Stimulated activated CD4-positive, alpha-beta T cell treated with anti-CD3 and anti-CD28 coated beads, Interleukin-2, amount 100 ng/mL, for 4 hours (primary cell): Measurements from ENCODE around the gene LAMC1.

Experiments used
- DNase-seq: peaks from one replicate; pipeline ENCODE4 v3.0.0-alpha.2; 2020; ENCODE audit warnings: low read depth

The LAMC1 gene

DNA sequence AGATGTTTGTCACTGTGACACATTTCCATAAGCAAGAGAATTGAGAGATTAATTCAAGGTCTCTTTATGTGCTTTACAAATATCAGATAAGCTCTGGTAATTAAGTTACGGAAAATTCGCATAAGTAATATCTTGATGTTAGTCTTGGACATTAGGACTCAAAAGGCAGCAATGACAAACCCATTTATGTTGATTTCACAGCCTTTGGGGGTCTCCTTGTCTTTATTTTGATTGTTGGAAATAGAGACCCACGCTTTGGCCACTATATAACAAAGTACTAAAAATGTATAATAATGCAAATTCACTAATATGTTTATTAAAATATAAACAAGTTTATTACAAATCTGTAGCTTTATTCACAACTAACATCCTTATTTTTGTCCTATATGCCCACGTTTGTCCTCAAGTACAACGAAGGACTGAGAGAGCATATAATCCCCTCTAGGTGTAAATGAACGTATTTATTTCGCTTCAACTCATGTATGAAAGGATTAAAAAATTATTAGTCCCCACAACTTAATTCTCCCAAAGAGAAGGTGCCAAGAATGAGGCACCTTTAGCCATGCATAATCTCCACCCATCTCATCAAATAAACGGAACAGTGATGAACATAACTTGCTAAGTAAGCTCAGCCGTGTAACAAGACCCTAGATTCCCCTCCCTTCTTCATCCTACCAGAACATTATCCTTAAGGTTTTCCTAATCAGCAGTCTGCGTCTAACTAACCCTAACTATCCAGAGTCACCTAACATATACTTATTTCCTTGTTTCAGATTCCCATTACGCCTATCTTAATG, 1.6 kb upstream of the LAMC1 start:
- DNase-seq: no peak

DNA sequence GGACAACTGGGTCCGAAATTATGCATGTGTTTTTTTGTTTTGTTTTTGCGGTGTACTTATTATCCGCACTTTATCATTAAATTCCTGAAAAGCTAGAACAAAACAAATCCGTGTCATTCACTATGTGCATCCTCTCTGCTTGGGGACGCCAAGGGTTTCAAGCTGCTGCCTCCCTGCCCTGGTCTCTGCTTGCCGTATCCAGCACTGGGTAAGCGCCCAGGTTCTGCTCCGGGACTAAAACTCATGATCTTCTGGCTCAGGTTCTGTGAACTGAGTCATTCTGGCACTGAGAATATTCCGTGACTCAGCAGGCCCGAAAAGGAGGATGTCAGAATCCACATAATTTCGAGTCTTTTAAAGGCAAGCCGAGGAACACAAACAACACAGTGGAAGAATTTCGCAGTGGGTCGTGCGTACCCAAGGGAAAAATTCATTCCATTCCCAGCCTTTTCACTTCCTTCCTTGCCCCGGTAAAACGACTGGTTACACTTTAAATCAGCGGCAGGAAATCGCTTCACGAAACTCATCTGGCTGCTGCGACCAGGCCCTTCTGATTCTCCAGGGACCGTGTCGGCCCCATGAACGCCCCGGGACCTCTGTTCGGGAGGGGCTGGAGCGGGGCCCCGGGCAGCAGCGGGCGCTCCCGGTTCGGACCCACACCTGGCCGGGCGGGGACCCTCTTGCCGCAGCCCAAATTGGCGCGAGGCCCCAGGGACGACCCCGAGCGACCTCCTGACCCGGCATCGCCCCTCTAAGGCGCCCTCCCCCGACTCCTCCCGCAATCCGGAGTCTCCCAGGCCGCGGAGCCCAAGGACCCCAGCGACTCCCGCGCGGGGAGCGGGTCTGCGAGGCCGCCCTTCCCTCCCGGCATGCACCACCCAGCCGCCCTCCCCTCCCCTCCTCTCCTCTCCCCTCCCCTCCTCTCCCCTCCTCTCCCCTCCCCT, 746 bp upstream of the LAMC1 start:
- DNase-seq: peak; percentile 31

DNA sequence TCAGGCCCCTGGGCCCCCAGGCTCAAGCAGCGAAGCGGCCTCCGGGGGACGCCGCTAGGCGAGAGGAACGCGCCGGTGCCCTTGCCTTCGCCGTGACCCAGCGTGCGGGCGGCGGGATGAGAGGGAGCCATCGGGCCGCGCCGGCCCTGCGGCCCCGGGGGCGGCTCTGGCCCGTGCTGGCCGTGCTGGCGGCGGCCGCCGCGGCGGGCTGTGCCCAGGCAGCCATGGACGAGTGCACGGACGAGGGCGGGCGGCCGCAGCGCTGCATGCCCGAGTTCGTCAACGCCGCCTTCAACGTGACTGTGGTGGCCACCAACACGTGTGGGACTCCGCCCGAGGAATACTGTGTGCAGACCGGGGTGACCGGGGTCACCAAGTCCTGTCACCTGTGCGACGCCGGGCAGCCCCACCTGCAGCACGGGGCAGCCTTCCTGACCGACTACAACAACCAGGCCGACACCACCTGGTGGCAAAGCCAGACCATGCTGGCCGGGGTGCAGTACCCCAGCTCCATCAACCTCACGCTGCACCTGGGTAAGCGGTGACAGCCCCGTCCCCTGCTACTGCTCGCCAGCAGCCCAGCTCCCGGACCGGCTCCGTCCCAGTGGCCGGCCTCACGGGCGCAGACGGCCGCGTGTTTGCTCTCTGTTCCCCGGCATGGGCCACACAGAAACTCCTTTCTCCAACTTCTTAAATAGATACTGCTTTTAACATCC, 539 bp downstream of the LAMC1 start:
- no peak for DNase-seq

DNA sequence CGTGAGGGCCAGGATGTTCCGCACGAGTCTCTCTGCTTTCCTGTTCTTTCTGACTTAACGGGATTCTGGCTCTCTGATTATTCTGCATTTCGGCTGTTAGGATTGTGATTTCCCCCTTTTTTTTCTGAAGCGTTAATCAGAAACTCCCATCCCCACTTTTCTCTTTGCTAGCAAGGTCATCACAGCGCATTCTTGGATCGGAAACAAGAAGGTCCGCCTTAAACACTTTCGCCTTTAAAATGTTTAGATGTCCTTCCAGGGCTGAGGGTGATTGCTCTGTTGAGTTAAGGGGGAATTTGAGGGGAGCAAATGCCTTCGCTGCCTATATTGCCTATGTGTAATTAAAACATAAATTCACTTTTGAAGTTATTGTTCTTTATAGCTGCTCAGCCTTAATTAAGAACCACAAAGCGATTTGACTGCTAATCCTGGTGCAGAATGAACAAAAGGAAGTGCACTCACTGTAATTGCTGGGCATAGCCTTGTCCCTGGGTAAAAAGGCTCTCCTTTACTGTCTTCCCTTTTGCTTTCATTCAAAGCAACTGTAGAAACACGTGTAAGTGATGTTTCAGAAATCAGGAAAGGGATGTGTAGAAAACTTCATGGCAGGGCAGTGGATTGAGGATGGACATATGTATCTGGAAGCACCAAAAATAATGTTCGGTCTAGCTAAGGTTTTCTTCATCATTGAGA, 1.2 kb downstream of the LAMC1 start:
- DNase-seq: no peak

DNA sequence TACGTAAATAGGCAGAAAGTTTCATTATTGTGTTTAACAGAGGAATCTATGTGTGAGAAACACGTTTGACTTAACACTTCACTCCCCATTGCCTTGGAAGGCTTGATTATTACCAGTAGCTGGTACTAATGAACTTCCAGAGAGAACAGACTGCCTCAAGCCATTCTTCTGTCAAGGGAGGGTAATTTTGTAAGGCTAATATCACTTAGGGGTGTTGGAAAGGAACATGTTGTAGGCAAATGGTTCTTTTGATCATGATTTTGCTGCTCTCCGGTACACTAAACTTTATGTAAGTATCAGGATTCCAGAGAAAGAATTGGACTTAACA, 1.8 kb downstream of the LAMC1 start:
- no peak for DNase-seq

DNA sequence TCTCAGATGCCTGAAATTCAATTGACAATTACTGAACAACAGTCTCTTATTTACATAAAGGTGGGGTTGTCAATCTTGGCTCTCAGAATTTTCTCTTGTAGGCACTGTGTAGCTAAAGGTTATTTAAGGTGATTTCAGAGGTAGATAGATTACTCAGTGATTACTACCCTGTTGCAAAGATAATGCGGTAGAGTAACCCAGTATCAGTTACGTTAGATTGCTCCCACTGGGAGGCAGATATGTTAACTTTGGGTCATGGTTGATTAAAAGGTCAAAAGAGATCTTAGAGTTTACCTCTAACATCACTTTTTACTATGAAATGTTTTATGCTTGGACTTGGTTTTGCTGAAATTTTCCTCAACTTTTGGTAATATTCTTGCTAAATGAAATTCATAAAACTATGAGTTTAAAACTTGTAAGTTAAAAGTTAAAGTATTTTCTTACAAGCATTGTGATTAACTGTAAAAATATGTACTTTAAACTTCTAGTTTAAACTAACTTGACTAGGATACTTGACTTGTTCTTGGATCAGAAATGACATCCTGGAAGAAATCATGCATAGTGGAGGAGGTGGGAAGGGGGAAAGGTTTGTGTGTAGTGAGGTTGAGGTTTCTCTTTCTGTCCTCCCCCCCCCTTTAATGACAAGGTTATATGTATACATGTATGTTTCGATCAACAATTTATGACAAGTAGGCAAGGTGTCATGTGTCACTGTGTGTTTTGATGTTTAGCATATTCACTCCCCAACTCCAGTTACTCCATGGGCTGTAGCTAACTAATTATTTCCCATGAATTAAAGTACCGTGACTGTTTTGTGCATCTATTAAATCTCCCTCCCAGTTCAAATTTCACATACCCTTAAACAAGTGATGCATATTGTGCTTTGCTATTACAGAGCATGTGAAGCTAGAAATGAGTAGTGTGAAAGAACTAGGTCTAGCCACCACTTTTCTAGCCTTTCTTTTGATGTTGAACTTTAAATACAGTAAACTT, 2.9 kb downstream of the LAMC1 start:
- no peak for DNase-seq

DNA sequence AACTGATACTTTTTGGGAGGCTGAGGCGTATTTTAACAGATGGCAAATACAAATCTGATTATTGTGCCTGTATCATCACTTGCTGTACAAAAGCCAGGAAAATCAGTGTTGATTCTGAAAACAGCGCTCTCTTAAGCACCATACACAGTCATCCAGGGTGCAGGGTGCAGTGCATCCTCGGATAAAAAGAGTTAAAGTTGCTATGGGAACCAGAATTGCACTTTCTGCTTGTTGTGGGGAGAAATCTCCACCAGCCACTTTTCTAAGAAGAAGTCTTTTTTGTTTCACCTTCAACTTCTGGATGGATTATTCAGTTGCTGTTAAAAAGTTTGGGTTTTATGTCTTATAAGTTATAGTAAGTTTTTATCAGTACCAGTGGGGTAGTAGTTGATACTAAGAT, 3.8 kb downstream of the LAMC1 start:
- DNase-seq: no peak

DNA sequence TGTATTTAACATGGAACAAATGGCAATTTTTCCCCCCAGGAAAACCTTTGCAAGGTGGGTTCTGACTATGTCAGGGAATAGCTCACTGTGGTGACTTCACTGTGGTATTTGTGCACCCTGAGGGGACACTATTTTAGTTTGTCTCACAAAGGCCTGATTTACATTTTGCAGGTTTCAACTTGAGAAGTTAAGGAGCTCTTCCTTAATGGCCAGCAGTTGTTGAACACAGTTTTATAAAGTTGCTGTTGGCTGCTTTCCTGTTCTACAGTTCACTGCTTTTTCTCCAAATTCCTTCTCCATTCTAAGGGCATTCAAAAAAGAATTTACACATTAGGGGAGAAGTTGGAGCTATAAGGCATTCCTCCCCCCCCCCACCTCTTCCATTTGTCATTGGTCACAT, 4.6 kb downstream of the LAMC1 start:
- DNase-seq: no peak

DNA sequence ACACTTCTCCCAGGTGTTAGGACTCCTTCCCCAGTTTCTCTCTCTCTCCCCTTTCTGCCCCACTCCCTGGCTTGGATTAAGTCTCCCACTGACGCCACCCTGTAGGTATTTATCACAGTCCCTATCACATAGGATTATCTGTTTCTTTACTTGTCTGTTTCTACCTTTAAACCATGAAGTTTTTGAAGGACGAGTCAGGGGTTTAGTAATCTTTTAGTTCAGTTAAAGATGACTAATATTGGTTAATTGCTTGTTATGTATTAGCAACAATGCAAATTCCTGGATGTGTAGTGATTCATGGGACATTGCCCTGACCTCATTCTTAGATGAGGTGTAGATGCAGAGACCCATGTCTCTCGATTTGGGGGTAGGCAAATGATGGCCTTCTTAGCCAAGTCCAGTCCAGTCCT, 6.4 kb downstream of the LAMC1 start:
- DNase-seq: no peak

DNA sequence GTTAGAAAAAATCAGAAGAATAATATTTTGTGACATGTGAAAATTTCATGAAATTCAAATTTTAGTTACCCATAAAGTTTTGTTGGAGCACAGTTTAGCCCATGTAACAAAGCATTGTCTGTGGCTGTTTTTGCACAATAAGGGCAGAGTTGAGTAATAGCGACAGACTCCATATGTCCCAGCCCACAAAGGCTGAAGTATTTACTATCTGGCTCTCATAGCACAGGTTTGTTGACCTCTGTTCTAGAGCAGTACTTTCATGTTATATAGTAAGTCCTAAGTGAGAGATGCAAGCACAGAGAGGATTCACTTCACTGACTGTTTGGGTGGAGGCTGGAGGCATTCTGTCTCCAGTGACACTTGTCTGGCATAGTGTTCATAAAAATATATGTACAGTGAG, 6.8 kb downstream of the LAMC1 start:
- no peak for DNase-seq

DNA sequence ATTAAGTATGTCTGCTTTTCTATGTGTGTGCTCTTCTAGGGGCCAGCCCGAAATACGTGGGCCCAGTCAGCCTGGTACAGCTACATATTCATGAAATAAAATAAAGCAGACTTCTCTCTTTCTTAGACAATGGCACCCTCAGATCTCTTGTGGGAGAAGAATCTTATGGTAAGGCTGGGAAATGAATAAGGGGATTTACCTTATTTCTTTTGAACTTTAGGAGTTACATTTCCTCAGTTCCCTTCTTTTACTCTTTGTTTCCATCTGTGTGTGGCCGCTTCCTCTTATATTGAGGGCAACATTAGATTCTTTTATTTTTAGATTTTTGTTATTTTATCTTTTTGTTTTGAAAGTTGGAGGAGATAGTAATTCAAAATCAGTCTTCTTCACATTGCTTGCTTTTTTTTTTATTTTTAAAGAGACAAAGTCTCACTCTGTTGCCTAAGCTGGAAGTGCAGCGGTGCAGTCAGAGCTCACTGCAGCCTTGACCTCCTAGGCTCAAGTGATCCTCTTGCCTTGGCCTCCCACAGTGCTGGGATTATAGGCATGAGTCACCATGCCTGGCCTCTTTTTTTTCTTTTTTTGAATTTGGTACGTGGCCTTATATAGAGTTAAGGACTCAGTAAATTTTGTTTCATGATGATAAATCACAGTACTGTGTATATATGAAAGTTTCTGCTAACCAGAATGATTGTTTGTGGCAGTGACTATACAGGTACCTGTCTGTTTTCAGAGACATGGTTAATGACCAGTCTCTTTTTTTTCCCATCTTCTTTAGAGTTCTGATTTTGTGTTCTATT, 9.1 kb downstream of the LAMC1 start:
- no peak for DNase-seq

DNA sequence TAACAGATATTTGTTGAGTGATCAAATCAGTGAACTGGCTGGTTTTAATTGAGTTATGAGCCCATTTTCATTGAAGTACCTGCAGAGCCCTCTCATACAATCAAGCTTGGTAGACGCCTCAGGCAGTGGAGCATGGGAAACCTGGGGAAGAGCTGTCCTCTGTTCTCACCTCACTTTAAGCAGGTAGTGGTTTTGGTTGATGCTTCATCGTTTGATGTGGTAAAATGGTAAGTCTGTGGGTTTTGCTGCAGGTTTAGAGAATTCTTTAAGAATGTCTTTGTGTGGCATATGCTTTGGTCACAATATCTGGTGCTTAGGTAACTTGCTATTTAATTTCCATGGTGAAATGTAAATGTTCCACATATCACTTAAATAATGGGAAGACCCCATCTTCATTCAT, 10.0 kb downstream of the LAMC1 start:
- no peak for DNase-seq

DNA sequence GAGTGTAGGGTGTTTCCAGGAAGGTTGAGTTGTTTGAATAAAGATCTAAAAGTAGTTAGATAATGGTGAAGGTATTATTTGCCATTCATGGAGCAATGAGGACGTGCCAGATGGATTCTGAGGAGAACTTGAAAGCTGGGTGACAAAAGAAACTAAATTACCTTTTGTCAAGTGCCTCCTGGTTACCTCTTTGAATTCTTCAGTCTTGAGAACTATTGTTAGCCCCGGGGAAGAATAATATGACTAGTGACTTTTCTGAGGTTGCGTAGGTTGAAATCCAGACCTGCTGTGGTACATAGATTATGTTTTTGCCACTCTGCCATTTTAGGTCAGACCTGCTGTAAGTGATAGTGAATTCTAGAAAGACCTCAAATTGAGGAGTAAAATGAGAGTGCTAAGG, 11.5 kb downstream of the LAMC1 start:
- DNase-seq: no peak

DNA sequence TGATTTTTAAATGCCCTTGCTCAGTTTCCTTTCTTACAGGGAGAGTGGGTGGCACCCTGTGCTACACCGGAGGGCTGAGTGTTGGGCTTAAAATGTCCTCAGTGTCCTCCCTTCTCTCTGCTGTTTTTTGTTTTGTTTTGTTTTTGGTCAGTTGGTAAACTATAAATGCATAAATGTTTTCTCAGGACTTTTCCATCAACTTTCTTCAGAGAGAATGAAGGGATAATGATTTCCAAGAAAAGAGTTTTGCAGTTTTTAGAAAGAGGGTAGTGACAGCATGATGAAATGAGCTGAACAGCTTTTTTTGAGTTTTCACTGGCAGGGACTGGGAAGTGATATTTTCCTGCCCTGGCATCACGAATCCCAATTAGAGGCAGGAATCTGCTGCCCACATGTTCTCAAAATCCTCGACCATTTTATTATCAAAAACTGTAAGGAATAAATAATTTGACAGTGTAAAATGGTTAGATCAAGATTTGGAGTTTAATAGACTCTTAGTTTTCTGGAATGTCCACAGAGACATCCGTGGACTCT, 15.2 kb downstream of the LAMC1 start:
- no peak for DNase-seq

DNA sequence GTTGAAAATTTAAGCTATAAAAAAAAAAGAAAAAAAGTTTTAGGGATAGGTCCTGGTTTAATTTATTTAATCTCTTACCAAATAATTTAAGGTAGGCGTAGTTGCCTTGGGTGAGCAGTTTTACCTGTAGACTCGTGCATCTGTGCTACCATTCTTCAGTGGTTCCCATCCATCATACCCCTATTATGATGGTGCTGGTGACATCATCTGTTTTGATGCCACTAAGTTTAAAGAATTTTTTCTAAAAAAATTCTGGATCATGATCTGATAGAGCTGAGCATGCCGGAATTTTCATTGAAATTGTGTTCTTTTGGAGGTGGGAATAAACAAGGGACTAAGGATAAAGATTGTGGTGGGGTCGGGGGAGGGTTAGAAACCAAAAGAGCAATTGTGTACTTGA, 15.7 kb downstream of the LAMC1 start:
- no peak for DNase-seq

DNA sequence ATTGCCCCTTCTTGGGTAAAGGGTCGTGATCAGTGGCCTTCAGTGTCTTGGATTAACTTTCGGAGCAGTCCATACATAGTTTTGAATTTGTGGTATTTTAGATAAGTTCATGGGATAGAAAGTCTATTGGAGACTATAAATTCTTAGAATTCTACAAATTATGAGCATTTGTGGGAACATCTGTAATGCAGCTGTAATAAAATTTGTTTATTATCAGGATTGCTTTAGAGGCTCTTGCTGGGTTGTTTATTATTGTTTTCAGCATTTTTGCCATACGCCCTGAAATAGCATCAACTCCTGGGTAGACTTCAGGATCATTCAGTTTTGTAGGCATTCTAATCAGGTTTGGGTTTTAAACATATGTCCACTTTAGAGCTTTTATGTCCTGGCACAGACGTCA, 16.1 kb downstream of the LAMC1 start:
- DNase-seq: no peak

DNA sequence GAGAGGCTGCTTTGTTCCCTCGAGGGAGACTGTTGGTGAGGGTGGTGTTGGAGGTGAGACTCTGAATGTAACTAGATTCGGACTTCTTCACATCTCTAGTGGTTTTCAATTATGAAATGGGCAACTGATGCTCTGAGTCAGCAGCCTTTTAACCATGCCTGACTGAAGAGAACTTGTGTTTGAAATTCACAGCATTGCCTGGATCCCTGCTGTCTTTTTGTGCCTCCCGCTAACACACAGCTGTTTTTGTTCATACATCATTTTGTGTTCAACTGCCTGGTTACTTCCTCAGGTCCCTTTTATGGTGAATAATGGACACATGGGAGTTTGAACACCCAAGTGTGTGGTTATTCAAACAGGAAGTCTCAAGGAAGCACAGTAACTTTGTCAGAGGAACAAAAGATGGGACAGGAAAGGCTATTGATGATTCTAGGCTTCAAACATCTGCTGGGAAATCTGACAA, 16.8 kb downstream of the LAMC1 start:
- no peak for DNase-seq

DNA sequence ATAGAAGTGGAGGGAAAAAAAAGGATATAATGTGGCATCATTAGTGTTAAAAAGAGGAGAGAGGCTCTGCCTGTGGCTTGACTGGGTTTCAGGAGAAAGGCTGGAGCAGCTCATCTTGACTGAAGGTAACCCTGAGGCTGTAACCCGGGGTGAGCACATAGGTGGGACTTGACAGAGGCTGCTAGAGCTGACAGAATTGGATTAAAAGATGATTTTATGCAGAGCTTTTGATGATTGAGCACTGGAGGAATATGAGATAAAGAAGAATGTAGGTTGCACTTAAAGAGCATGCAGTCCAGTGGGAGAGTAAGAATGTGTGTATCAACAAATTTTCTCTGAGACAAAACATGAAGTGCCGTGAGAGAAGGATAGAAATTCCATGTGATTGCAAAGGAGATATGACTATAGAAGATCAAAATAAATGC, 17.3 kb downstream of the LAMC1 start:
- DNase-seq: no peak

DNA sequence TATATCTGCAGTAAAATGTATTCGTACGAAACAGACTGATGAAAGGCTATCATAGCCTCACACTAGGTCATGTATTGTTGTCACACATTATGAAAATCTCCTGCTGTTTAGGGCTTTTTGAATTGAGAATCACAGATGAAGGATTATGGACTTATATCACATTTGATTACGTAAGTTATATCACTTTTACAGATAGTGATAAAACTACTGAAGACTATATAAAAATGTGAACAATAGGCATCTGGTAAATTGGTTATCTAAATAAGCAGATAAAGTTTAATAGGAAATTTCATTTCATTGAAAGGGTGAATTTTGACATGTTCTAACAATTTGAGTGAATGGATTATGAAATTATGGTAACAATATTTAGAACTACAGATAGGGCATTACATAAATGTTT, 20.0 kb downstream of the LAMC1 start:
- no peak for DNase-seq
